Neural cell (in vitro differentiated cells): ENCODE data around the gene POGLUT2.

Experiments used
- EP300 ChIP-seq: fragments of 450-650 bp; conservative IDR thresholded peaks from 2 replicates; pipeline ENCODE4 v1.6.1; 2014; ENCODE audit warnings: antibody characterized with exemption, mild to moderate bottlenecking, moderate library complexity; ENCODE audit not compliant: poor library complexity, severe bottlenecking
- EZH2 ChIP-seq: fragments of 200-600, 300-800 bp; shearing (Covaris generic), sonication (generic); IDR thresholded peaks from 2 replicates; pipeline ENCODE4 v1.6.1; 2014; ENCODE audit warnings: antibody characterized with exemption, low read length, borderline replicate concordance, mild to moderate bottlenecking; ENCODE audit not compliant: insufficient read depth, poor library complexity, severe bottlenecking
- MXI1 ChIP-seq: fragments of 450-650 bp; conservative IDR thresholded peaks from 2 replicates; pipeline ENCODE4 v1.6.1; 2014; ENCODE audit warnings: antibody characterized with exemption, mild to moderate bottlenecking; ENCODE audit not compliant: poor library complexity, severe bottlenecking
- POLR2AphosphoS5 ChIP-seq: IDR thresholded peaks from 2 replicates; pipeline ENCODE4 v1.6.1; 2012
- RAD21 ChIP-seq: fragments of 450-650 bp; conservative IDR thresholded peaks from 2 replicates; pipeline ENCODE4 v1.6.1; 2014; ENCODE audit warnings: antibody characterized with exemption, mild to moderate bottlenecking, moderate library complexity
- SMC3 ChIP-seq: fragments of 450-650 bp; conservative IDR thresholded peaks from 2 replicates; pipeline ENCODE4 v1.6.1; 2014; ENCODE audit warnings: antibody characterized with exemption, mild to moderate bottlenecking, moderate library complexity; ENCODE audit not compliant: poor library complexity
- TAF1 ChIP-seq: IDR thresholded peaks from 2 replicates; pipeline ENCODE4 v1.6.1; 2012; ENCODE audit warnings: low read depth
- TF ChIP-seq, protein P1 (sequence below): IDR thresholded peaks from 2 replicates; pipeline ENCODE4 v1.6.1; 2012; ENCODE audit warnings: borderline replicate concordance
- TF ChIP-seq, protein P2 (sequence below): fragments of 450-650 bp; IDR thresholded peaks from 2 replicates; pipeline ENCODE4 v1.5.1; 2014; ENCODE audit warnings: antibody characterized with exemption, mild to moderate bottlenecking, moderate library complexity; ENCODE audit not compliant: poor library complexity, severe bottlenecking

DNA sequence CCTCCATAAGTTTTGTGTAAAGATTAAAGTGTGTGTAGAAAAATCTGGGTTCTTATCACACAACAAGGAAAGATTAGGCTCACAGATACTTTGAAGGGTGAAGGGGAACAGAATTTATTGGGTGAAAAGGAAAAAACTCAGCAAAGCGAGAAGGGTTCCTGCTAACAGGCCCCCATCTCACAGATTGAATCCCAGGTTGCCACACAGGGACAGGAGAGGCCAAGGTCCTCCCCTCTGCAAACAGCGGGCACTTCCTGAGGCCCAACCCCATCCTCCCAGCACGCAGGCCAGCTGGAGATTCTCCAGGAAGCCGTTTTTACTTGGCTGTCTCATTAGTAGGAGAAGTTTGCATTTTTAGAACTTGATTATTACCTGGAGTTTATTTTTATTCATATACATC lies 31.9 kb upstream of the POGLUT2 start:
- TF ChIP-seq EP300 (no peak), RAD21 (no peak), POLR2AphosphoS5 (no peak), TAF1 (no peak), EZH2 (no peak), SMC3 (no peak), MXI1 (no peak)
- TF ChIP-seq, protein P1, sequence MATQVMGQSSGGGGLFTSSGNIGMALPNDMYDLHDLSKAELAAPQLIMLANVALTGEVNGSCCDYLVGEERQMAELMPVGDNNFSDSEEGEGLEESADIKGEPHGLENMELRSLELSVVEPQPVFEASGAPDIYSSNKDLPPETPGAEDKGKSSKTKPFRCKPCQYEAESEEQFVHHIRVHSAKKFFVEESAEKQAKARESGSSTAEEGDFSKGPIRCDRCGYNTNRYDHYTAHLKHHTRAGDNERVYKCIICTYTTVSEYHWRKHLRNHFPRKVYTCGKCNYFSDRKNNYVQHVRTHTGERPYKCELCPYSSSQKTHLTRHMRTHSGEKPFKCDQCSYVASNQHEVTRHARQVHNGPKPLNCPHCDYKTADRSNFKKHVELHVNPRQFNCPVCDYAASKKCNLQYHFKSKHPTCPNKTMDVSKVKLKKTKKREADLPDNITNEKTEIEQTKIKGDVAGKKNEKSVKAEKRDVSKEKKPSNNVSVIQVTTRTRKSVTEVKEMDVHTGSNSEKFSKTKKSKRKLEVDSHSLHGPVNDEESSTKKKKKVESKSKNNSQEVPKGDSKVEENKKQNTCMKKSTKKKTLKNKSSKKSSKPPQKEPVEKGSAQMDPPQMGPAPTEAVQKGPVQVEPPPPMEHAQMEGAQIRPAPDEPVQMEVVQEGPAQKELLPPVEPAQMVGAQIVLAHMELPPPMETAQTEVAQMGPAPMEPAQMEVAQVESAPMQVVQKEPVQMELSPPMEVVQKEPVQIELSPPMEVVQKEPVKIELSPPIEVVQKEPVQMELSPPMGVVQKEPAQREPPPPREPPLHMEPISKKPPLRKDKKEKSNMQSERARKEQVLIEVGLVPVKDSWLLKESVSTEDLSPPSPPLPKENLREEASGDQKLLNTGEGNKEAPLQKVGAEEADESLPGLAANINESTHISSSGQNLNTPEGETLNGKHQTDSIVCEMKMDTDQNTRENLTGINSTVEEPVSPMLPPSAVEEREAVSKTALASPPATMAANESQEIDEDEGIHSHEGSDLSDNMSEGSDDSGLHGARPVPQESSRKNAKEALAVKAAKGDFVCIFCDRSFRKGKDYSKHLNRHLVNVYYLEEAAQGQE = no peak
- TF ChIP-seq, protein P2, sequence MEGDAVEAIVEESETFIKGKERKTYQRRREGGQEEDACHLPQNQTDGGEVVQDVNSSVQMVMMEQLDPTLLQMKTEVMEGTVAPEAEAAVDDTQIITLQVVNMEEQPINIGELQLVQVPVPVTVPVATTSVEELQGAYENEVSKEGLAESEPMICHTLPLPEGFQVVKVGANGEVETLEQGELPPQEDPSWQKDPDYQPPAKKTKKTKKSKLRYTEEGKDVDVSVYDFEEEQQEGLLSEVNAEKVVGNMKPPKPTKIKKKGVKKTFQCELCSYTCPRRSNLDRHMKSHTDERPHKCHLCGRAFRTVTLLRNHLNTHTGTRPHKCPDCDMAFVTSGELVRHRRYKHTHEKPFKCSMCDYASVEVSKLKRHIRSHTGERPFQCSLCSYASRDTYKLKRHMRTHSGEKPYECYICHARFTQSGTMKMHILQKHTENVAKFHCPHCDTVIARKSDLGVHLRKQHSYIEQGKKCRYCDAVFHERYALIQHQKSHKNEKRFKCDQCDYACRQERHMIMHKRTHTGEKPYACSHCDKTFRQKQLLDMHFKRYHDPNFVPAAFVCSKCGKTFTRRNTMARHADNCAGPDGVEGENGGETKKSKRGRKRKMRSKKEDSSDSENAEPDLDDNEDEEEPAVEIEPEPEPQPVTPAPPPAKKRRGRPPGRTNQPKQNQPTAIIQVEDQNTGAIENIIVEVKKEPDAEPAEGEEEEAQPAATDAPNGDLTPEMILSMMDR = no peak
